Activated CD4-positive, alpha-beta T cell treated with anti-CD3 and anti-CD28 coated beads, Interleukin-2, amount 10 ng/mL, durations not matched to agents 7 days and 5 days (primary cell): ENCODE data around the gene SH3BP5L. TPM values are rescaled to one million over a fixed set of nuclear protein-coding genes. Genes with fewer than 3 reads are reported as not detected.
"Not testable (repeated sequence)": the region's sequence is repeated elsewhere in the genome, so short reads cannot be mapped to it uniquely, and the experiment has no call there.

Source experiments
- CTCF ChIA-PET: fragments of 350-600 bp; sonication (Branson Sonifier 250); formaldehyde crosslinking; loops from one replicate; lab custom pipeline; 2021; ENCODE audit warnings: antibody characterized with exemption; lab: Charles Lee
- POLR2A ChIA-PET: fragments of 350-600 bp; sonication (Branson Sonifier 250); formaldehyde crosslinking; loops from one replicate; lab custom pipeline; 2021; ENCODE audit warnings: antibody characterized with exemption; lab: Charles Lee
- DNase-seq: peaks from one replicate; pipeline ENCODE4 v3.0.0-alpha.2; 2020
- H3K27ac Mint-ChIP-seq: one replicate; pipeline ENCODE4 v1.8.0; 2021; ENCODE audit warnings: mild to moderate bottlenecking, moderate library complexity, mixed read lengths
- H3K27me3 Mint-ChIP-seq: one replicate; pipeline ENCODE4 v1.8.0; 2021; ENCODE audit warnings: mixed read lengths
- H3K36me3 Mint-ChIP-seq: one replicate; pipeline ENCODE4 v1.8.0; 2021; ENCODE audit warnings: low read depth, mixed read lengths
- H3K4me1 Mint-ChIP-seq: one replicate; pipeline ENCODE4 v1.8.0; 2021; ENCODE audit warnings: mixed read lengths
- H3K4me3 Mint-ChIP-seq: one replicate; pipeline ENCODE4 v1.8.0; 2021; ENCODE audit warnings: mild to moderate bottlenecking, moderate library complexity, mixed read lengths
- H3K9me3 Mint-ChIP-seq: one replicate; pipeline ENCODE4 v1.8.0; 2021; ENCODE audit warnings: mixed read lengths
- total RNA-seq, 2 experiments: library from RNA; stranded (reverse); gene quantifications; one replicate each; pipeline ENCODE4 v1.2.3, GENCODE V29; 2021

SH3BP5L gene
- total RNA-seq, 2 experiments from 2014 or later: 29.7 to 32.7 TPM

GRCh38 chr1:248794663-248795062 lies 31.1 kb downstream of the SH3BP5L start:
- DNase-seq, H3K4me1 Mint-ChIP-seq, H3K36me3 Mint-ChIP-seq, H3K9me3 Mint-ChIP-seq, H3K4me3 Mint-ChIP-seq, H3K27ac Mint-ChIP-seq, CTCF ChIA-PET, POLR2A ChIA-PET: not testable (repeated sequence)
- H3K27me3 Mint-ChIP-seq: peaks cover 27% of the 10 kb centered on the region

GRCh38 chr1:248793592-248793991 lies 32.1 kb downstream of the SH3BP5L start:
- no peak overlapping the region for H3K27ac Mint-ChIP-seq
- H3K9me3 Mint-ChIP-seq: peaks cover 8% of the 10 kb centered on the region
- peaks cover 4% of the 10 kb centered on the region for H3K4me1 Mint-ChIP-seq
- no peaks in the 10 kb centered on the region for H3K36me3 Mint-ChIP-seq
- no peak overlapping the region for H3K4me3 Mint-ChIP-seq
- no peak for DNase-seq
- H3K27me3 Mint-ChIP-seq: peaks cover 20% of the 10 kb centered on the region
- ChIA-PET POLR2A (no interaction called here), CTCF (interaction anchor here (1.3 to 1.4 kb wide), 2 partner anchors 13 to 18 kb away, joined by 4 read pairs; no protein-coding TSS in a partner anchor)

DNA sequence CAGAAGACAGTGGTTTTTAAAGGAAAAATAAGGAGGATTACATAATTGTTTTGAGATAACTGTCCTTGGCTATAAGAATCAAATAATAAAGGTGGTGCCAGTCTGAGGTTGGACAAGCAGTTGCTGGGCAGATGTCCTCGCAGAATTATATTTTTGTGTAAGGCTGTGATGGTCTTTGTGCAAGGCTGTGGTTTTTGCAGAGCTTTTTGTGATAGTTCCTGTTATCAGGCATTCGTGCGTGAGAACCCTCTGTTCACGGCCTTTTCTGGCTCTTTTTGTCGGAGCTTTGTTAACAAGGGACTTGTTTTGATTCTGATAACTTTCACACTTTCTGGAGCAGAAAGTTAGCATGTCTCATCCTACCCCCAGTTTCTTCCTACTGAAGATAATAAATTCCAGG lies 33.4 kb downstream of the SH3BP5L start:
- no peak for DNase-seq
- Mint-ChIP-seq H3K9me3 (peaks cover 8% of the 10 kb centered on the region), H3K4me3 (no peak overlapping the region), H3K4me1 (peaks cover 4% of the 10 kb centered on the region), H3K27me3 (peaks cover 10% of the 10 kb centered on the region), H3K27ac (no peak overlapping the region), H3K36me3 (no peaks in the 10 kb centered on the region)
- POLR2A ChIA-PET: interaction anchor here (0.5 kb wide), 1 partner anchor 116 kb away, joined by 3 read pairs; no protein-coding TSS in a partner anchor
- CTCF ChIA-PET: interaction anchor here (1.4 kb wide), 1 partner anchor 14 kb away, joined by 4 read pairs; no protein-coding TSS in a partner anchor

DNA sequence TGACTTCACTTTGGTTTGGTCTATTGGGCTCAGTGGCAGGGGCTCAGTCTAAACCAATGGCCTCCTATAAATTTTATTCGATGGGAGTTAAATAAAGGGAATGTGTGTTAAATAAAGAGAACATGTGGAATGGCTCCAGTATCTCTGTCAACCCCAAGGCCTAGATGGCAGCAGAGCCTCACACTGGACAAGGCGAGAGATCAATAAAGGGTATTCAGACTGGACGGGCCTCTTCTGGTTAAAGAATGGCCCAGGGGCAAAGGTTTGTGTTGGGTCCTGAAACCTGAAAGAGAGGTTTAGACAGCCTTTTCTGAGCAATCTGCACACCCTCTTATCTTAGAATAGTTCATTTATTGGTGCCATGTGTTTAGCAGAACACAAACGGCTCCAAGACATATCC lies 34.7 kb downstream of the SH3BP5L start:
- Mint-ChIP-seq H3K9me3 (peaks cover 8% of the 10 kb centered on the region), H3K4me1 (peaks cover 4% of the 10 kb centered on the region), H3K27ac (no peak overlapping the region), H3K4me3 (no peak overlapping the region), H3K27me3 (peaks cover 4% of the 10 kb centered on the region), H3K36me3 (no peaks in the 10 kb centered on the region)
- CTCF ChIA-PET: interaction anchor here (1.1 kb wide), 1 partner anchor 52 kb away, joined by 5 read pairs; no protein-coding TSS in a partner anchor
- POLR2A ChIA-PET: no interaction called here
- no peak for DNase-seq

DNA sequence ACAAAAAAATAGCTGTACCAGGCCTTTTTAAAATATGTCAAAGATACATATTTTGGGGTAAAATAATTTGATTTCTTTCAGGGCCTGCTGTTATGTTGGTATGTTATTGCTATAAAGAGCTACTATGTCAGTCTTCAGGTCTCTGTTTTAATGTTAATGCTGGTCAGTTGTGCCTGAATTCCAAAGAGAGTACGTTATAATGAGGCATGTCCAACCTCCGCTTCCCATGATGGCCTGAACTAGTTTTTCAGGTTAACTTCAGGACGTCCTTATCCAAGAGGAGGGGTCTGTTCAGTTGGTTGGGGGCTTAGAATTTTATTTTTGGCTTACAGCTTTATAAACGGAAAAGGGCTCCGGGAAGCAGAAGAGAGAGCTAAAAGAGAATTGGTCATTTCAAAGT lies 35.3 kb downstream of the SH3BP5L start:
- peaks cover under 1% of the 10 kb centered on the region for H3K27me3 Mint-ChIP-seq
- CTCF ChIA-PET: interaction anchor here (1.1 kb wide), 1 partner anchor 52 kb away, joined by 5 read pairs; no protein-coding TSS in a partner anchor
- no peak for DNase-seq
- H3K4me3 Mint-ChIP-seq: no peak overlapping the region
- POLR2A ChIA-PET: no interaction called here
- H3K9me3 Mint-ChIP-seq: peaks cover 7% of the 10 kb centered on the region
- no peaks in the 10 kb centered on the region for H3K36me3 Mint-ChIP-seq
- no peak overlapping the region for H3K27ac Mint-ChIP-seq
- peaks cover 4% of the 10 kb centered on the region for H3K4me1 Mint-ChIP-seq

- H3K27me3 Mint-ChIP-seq, DNase-seq, H3K27ac Mint-ChIP-seq, H3K4me1 Mint-ChIP-seq, POLR2A ChIA-PET, H3K4me3 Mint-ChIP-seq, H3K36me3 Mint-ChIP-seq, H3K9me3 Mint-ChIP-seq: not testable (repeated sequence)
- CTCF ChIA-PET: interaction anchor here (0.9 to 1.3 kb wide), 2 partner anchors 17 to 18 kb away, joined by 3 to 5 read pairs; no protein-coding TSS in a partner anchor
These were observed 36.4 kb downstream of the SH3BP5L start for GRCh38 chr1:248789337-248789736.

DNA sequence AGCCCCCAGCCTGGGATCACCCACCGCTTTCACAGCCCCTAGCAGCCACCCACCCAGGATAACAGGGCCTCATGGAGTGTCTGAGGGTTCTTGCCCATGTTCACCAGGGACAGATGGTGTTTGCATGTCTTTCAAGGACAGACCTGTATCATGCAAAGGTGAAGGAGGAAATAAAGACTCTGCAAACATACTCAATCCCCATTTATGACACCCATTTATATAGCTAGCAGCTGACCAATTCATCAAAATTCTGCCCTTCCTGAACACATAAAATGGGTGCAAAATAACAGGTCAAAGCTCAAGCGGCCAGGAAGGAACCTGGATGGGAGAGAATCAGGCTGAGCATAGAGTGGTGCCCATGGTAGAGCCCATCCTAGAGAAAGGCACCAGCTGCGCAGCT lies 37.4 kb downstream of the SH3BP5L start:
- no peak overlapping the region for H3K4me3 Mint-ChIP-seq
- no peaks in the 10 kb centered on the region for H3K36me3 Mint-ChIP-seq
- no peak for DNase-seq
- H3K27ac Mint-ChIP-seq: no peak overlapping the region
- ChIA-PET CTCF (interaction anchor here (0.9 to 1.3 kb wide), 2 partner anchors 18 to 19 kb away, joined by 3 to 5 read pairs; no protein-coding TSS in a partner anchor), POLR2A (no interaction called here)
- H3K9me3 Mint-ChIP-seq: no peaks in the 10 kb centered on the region
- no peaks in the 10 kb centered on the region for H3K27me3 Mint-ChIP-seq
- no peaks in the 10 kb centered on the region for H3K4me1 Mint-ChIP-seq

DNA sequence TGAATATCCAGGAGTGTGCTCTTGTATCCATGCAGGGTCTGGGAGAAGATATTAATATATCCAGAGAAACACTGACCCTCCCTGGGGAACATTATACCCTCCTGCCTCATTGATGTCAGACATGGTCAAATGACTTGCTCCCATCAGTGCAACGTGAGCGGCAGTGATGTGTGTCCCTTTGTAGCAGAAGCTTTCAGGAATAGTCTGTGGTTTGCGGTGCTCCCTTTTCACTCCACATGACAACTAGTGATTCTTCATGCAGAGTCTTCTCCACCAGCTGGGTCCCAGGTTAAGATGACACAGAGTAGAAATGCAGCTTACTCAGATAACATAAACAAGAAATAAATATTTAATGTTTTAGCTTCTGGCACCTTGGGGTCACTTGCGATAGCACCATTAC lies 38.3 kb downstream of the SH3BP5L start:
- no peaks in the 10 kb centered on the region for H3K27me3 Mint-ChIP-seq
- DNase-seq: no peak
- H3K36me3 Mint-ChIP-seq: no peaks in the 10 kb centered on the region
- ChIA-PET POLR2A (no interaction called here), CTCF (interaction anchor here (1.0 kb wide), 1 partner anchor 31 kb away, joined by 3 read pairs; no protein-coding TSS in a partner anchor)
- H3K9me3 Mint-ChIP-seq: no peaks in the 10 kb centered on the region
- no peak overlapping the region for H3K4me3 Mint-ChIP-seq
- H3K4me1 Mint-ChIP-seq: no peaks in the 10 kb centered on the region
- H3K27ac Mint-ChIP-seq: no peak overlapping the region

- H3K36me3 Mint-ChIP-seq: no peaks in the 10 kb centered on the region
- no peak overlapping the region for H3K4me3 Mint-ChIP-seq
- POLR2A ChIA-PET: no interaction called here
- H3K27me3 Mint-ChIP-seq: no peaks in the 10 kb centered on the region
- no peaks in the 10 kb centered on the region for H3K4me1 Mint-ChIP-seq
- no peak for DNase-seq
- H3K27ac Mint-ChIP-seq: no peak overlapping the region
- CTCF ChIA-PET: no interaction called here
- H3K9me3 Mint-ChIP-seq: peaks cover under 1% of the 10 kb centered on the region
These were observed 39.6 kb downstream of the SH3BP5L start for GRCh38 chr1:248786156-248786555.

DNA sequence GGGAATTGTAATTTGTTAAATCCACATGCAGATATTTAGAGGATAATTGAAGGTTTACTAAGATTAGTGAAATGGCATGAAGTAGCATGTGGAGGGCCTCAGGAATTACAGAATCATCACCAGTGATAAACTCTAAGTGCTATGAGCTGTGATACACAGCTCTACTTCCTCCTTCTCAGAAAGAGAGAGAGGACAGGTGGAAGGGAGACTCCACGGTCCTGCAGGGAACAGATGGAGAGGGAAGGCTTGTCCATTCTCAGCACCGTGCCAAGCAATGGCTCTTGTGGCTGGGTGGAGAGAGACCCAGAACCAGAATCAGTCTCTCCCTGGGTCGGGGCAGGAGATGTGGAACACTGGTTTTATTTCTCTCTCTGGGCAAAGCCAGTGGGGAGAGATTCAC lies 42.3 kb downstream of the SH3BP5L start:
- Mint-ChIP-seq H3K4me3 (no peak overlapping the region), H3K27me3 (no peaks in the 10 kb centered on the region), H3K36me3 (no peaks in the 10 kb centered on the region), H3K4me1 (no peaks in the 10 kb centered on the region), H3K27ac (no peak overlapping the region), H3K9me3 (peaks cover 2% of the 10 kb centered on the region)
- no peak for DNase-seq
- CTCF ChIA-PET: no interaction called here
- POLR2A ChIA-PET: no interaction called here

GRCh38 chr1:248782416-248783141 lies 43.1 kb downstream of the SH3BP5L start:
- H3K27me3 Mint-ChIP-seq: no peaks in the 10 kb centered on the region
- ChIA-PET POLR2A (no interaction called here), CTCF (no interaction called here)

GRCh38 chr1:248779350-248779749 lies 46.4 kb downstream of the SH3BP5L start:
- Mint-ChIP-seq H3K27ac (no peak overlapping the region), H3K4me3 (no peak overlapping the region), H3K4me1 (no peaks in the 10 kb centered on the region), H3K36me3 (no peaks in the 10 kb centered on the region), H3K9me3 (peaks cover 2% of the 10 kb centered on the region), H3K27me3 (no peaks in the 10 kb centered on the region)
- CTCF ChIA-PET: no interaction called here
- DNase-seq: no peak
- POLR2A ChIA-PET: no interaction called here

More at GRCh38 chr1:248782416-248783141, 43.1 kb downstream of the SH3BP5L start:
- no peak for DNase-seq
- H3K4me3 Mint-ChIP-seq: no peak overlapping the region
- H3K9me3 Mint-ChIP-seq: peaks cover 2% of the 10 kb centered on the region
- H3K36me3 Mint-ChIP-seq: no peaks in the 10 kb centered on the region
- H3K4me1 Mint-ChIP-seq: no peaks in the 10 kb centered on the region
- H3K27ac Mint-ChIP-seq: no peak overlapping the region

DNA sequence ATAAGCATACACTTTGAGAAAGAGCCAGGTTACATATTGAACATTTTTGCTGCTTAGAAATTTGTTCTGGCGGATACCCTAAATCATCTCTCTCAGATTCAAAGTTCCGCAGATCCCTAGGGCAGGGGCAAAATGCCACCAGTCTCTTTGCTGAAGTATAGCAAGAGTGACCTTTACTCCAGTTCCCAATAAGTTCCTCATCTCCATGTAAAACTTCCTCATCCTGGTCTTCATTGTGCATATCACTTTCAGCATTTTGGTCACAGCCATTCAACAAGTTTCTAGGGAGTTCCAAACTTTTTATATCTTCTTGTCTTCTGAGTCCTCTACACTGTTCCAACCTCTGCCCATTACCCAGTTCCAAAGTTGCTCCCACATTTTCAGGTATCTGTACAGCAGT lies 46.8 kb downstream of the SH3BP5L start:
- ChIA-PET POLR2A (no interaction called here), CTCF (no interaction called here)
- no peak overlapping the region for H3K4me3 Mint-ChIP-seq
- H3K27me3 Mint-ChIP-seq: no peaks in the 10 kb centered on the region
- no peak overlapping the region for H3K27ac Mint-ChIP-seq
- no peak for DNase-seq
- no peaks in the 10 kb centered on the region for H3K4me1 Mint-ChIP-seq
- H3K36me3 Mint-ChIP-seq: no peaks in the 10 kb centered on the region
- peaks cover 2% of the 10 kb centered on the region for H3K9me3 Mint-ChIP-seq
